Measurements from ENCODE around the gene PLEKHG4B.
A peak's percentile ranks its signal among the peaks of the same experiment; 100 is the strongest.
"Not testable (repeated sequence)": the region's sequence is repeated elsewhere in the genome, so short reads cannot be mapped to it uniquely, and the experiment has no call there.

Gene PLEKHG4B

DNA sequence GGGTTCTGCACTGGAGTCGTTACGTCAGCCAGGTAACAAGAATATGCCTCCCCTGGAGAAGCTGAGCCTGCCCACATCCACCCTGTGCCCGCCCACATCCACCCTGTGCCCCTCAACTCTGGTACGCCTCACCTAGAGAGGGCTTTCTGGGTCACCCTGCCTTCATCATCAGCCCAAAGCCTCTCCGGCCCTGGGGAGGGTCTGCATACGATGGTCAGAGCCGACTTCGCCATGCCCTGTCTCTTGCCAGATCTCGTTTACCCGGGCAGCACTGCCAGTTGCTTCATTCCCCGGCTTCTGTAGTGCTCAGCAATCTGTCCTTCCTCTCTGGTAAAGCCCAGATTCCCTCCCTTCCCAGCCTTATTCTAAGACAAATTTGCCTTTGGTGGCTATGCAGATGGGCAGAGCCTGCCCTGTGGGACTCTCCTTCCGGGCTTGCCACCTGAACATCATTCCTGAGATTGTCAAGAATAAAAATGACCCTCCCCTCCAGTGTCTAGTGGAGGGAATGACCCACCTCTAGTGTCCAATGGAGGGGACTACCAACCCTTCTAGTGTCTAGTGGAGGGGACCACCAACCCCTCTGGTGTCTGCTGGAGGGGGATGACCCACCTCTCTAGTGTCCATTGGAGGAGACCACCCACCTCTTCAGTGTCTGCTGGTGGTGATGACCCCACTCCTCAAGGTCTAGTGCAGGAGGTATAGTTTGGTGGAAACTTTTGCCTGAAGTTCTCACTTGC lies 3.4 kb downstream of the PLEKHG4B start:
- no peak for DNase-seq (ENCODE audit: low spot score)

DNA sequence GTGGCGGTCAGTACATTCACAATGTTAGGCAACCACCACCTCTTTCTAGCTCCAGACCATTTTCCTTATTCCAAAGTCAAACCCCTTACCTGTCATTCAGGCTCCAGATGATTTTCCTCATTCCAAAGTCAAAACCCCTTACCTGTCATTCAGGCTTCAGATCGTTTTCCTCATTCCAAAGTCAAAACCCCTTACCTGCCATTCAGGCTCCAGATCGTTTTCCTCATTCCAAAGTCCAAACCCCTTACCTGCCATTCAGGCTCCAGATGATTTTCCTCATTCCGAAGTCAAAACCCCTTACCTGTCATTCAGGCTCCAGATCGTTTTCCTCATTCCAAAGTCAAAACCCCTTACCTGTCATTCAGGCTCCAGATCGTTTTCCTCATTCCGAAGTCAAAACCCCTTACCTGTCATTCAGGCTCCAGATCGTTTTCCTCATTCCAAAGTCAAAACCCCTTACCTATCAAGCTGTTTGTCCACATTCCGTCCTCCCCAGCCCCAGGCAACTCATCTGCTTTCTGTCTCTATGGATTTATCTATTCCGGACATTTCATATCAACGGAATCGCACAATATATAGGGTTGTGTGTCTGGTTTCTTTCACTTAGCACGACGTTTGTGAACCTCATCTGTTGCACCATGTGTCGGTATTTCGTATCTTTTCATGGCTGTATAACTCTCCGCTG lies 5.2 kb downstream of the PLEKHG4B start:
- no peak for DNase-seq (ENCODE audit: low spot score)

DNA sequence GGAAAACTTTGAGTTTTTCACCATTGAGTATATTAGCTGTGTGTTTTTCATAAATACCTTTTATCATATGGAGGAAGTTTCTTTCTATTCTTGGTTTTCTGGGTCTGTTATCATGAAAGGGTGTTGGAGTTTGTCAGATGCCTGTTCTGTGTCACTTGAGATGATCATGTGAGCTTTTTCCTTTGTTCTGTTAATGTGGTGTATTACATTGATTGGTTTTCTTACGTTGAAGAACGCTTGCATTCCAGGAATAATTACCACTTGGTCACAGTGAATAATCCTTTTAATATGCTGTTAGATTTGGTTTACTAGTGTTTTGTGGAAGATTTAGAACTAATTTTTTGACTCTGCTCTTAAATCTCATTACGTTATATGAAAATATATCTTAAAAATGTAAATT lies 7.8 kb downstream of the PLEKHG4B start:
- DNase-seq (ENCODE audit: low spot score): no peak

DNA sequence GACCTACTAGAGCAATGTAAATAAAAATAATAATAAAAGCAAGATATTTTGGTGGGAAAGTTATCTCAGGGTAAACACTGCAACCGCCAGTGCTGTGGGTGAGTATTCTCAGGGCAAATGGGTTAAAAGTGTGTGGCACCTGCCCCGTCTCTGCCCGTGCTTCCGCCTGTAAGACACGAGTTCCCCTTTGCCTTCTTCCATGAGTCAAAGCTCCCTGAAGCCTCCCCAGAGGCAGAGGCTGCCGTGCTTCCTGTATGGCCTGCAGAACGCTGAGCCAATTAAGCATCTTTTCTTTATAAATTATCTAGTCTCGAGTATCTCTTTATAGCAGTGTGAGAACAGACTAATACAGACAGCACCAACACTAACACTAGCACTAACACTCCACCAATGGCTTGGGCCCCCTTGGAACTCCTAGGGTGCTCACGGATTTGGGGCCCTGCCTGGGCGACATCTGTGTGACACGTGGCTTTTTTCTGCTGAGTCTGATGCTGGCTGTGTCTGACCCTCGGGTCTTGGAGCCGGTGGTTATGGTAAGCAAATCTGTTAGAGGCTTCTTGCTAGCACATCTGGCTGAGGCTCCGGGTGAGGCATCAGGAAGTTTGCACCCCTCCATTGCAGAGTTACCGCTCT lies 10.6 kb downstream of the PLEKHG4B start:
- no peak for DNase-seq (ENCODE audit: low spot score)

DNA sequence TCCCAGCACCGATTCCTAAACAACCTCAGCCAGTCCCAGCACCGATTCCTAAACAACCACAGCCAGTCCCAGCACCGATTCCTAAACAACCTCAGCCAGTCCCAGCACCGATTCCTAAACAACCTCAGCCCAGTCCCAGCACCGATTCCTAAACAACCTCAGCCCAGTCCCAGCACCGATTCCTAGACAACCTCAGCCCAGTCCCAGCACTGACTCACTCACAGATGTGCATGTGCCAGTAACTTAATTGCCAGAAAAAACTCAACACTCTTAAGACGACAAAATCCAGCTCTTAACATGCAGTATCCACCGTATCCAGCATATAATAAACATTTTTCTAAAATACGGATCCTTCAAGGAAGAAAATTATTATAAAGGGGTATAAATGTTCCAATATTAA lies 12.1 kb downstream of the PLEKHG4B start:
- DNase-seq (ENCODE audit: low spot score): not testable (repeated sequence)

DNA sequence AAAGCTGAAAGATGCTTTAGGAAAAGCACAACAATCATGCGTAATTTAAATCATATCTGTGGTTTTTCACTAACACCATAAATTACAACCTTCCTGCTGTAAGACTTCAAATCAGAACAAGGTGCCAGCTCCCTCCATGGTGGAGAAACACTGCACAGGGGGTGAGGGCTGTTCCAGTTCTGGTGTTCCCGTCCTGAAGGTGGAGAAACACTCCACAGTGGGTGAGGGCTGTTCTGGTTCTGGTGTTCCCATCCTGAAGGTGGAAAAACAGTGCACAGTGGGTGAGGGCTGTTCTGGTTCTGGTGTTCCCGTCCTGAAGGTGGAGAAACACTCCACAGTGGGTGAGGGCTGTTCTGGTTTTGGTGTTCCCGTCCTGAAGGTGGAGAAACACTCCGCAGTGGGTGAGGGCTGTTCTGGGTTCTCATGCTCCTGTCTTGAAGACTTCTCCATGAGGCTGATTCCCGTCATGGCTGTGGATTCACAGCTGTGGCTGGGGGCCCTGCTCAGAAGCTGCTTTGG lies 12.9 kb downstream of the PLEKHG4B start:
- DNase-seq (ENCODE audit: low spot score): no peak

DNA sequence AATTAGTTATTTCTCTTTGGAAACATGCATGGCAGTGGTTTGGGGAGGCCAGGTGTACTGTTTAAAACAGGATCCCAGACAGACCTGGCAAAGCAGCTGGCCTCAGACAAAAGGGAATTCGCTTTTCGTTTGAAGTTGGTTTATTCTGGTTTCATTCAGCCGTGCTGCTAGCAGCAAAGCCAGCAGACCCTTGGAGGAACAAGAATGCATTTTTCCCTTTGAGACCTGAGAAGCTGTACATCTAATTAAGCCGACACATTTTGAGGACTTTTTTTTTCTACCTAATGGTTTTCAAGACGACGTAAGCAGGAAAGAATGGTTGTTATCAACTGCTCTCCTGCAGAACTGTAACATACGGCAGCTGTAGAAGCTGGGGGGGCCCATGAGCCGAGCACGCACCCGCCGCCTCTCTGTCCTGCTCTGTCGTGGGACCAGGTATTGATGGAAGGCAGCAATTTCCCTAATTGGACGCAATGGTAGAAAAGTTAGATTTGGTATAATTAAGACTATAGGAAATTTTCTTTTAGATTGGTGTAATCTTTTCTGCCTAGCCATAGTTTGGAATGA lies 13.6 kb downstream of the PLEKHG4B start:
- DNase-seq (ENCODE audit: low spot score): no peak

DNA sequence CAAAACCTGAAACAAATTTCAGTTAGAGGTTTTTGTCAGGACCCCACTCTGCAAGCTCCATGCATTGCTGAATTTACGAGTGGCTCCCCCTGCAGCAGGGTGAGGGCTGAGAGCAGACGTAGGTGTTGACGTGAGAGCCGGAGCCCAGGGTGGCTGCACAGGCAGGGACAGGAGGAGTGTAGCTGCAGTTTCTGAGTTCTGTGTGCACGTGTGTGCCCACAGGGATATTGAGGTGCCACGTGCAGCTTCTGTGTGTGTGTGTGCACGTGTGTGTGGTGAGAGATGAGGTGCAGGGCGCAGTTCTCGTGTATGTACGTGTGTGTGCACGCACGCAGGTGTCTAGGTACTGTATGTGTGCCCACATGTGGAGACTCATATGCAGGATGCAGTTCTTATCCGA lies 14.6 kb downstream of the PLEKHG4B start:
- no peak for DNase-seq (ENCODE audit: low spot score)

DNA sequence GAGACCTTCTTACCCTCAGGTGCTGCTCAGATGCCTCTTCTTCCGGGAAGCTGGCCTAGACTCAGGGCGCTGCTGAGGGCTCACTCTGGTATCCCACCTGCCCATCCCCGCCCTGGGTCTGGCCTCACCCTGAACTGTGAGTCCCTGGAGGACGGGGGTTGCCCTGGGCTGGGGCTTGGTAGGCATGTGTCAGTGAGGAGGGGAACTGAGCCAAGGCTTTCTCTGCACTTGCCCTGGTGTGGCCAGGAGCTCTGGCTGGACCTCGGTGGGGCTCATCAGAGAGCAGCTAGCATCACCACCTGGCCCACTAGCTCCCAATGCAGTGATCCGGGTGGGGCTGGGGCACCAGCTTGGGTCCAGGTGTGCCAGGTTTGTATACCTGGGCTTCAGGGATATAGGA lies 15.6 kb downstream of the PLEKHG4B start:
- no peak for DNase-seq (ENCODE audit: low spot score)

DNA sequence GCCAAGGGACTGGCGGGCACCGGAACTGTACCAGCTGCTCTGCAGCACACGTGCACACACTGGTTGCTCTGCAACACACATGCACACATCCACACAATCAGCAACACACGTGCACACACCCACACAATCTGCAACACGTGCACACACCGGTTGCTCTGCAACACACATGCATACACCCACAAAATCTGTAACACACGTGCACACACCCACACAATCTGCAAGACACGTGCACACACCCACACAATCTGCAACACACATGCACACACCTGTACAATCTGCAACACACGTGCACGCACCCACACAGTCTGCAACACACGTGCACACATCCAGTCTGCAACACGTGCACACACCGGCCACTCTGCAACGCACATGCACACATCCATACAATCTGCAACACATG lies 17.9 kb downstream of the PLEKHG4B start:
- DNase-seq (ENCODE audit: low spot score): no peak

DNA sequence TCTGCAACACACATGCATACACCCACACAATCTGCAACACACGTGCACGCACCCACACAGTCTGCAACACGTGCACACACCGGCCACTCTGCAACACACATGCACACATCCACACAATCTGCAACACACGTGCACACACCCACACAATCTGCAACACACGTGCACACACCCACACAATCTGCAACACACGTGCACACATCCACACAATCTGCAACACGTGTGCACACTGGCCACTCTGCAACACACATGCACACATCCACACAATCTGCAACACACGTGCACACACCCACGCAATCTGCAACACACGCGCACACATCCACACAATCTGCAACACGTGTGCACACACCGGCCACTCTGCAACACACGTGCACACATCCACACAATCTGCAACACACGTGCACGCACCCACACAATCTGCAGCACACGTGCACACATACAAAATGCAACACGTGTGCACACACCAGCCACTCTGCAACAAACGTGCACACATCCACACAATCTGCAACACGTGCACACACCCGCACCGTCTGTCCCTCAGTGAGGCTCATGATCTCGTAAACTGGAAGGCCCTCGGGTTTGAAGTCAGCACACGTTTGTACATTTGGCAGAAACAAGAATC lies 18.4 kb downstream of the PLEKHG4B start:
- no peak for DNase-seq (ENCODE audit: low spot score)

DNA sequence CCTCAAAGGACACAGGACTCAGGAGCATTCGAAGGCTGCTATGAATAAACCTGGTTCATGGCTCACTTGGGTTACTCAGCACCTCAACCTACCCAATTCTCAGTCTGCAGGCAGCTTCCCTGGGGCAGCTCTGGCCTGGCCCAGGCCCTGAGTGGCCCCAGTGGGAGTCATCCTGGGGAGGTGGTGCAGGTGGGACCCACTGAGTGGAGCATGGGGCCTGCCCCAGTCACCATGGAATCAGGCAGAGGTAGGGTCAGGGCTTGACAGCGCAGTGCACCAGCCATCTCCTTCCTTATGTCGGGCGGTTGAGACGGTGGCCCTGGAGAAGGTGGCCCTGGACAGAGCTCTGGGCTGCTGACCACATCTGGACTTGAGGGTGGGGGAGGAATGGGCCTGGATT lies 19.2 kb downstream of the PLEKHG4B start:
- DNase-seq (ENCODE audit: low spot score): no peak

DNA sequence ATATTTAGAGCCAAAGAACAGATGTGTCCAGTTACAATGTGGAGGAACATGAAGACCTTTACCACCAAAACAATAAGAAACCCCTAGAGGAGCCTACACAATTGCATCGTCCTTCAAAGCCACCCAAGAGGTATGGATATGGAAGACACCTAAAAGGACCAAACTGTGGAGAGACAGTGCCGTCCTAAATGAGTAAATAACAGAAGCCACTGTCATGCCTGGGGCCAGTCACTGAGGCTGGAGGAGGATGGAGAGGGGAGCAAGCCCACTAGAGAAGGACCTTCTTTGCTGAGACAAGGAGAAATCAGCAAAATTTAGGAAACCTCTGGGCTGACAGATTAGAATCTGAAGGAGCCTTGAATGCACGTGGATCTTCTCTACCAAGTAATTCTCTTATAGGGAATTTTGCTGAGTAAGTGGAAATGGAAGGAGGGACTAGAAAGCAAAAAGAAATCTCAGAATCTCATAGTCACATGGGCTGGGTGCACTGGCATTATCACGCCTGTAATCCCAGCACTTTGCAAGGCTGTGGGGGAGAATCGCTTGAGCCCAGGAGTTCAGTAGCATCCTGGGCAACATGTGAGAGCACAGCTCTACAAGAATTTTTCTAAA lies 27.6 kb downstream of the PLEKHG4B start:
- DNase-seq (ENCODE audit: low spot score): no peak

DNA sequence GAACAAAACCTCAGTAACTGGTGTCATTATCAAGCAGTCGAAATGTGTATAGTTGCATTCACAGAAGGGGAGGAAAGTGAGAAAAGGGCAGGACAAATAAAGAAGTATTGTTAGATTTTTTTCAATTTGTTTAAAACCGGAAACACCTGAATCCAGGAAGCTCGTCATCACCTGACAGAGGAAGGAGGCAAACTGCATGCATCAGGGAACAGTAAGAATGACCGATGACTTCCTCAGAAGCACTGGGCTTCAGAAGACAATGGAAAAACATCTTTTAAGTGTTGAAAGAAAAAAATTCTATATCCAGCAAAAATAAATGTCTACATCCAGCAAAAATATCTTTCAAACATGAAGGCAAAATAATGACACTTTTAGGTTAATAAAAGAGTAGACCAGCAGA lies 29.5 kb downstream of the PLEKHG4B start:
- DNase-seq (ENCODE audit: low spot score): no peak

DNA sequence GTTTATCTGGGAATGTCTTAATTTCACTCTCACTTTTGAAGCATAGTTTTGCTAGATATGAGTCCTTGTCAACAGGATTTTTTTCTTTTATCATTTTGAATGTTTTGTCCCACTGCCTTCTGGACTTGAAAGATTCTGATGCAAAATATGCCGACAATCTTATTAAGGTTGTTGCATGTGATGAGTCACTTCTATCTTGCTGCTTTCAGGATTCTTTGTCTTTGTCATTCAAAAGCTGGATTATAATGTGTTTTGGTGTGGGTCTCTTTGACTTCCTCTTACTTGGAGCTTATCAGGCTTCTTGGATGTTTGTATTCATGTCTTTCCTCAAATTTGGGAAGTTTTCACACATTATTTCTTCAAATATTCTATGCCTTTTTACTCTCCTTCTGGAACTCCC lies 33.8 kb downstream of the PLEKHG4B start:
- DNase-seq (ENCODE audit: low spot score): no peak

DNA sequence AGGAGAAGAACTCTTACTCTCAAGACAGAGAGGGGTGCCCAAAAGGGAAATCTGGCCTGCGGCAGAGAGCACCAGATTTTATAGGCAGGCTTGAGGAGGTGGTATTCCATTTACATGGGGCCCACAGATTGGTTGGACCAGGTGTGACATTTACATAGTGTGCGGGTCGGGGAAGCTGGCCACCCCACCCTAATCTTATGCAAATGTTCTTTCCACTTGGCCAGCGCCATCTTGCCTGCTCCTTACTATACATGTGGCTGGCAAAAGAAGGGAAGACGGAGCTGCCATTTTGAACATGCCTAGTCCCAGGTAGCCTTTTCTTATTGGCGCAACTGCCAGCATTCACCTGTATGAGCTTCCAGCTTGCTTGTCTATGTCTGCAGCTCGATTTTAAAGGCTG lies 34.8 kb downstream of the PLEKHG4B start:
- no peak for DNase-seq (ENCODE audit: low spot score)

DNA sequence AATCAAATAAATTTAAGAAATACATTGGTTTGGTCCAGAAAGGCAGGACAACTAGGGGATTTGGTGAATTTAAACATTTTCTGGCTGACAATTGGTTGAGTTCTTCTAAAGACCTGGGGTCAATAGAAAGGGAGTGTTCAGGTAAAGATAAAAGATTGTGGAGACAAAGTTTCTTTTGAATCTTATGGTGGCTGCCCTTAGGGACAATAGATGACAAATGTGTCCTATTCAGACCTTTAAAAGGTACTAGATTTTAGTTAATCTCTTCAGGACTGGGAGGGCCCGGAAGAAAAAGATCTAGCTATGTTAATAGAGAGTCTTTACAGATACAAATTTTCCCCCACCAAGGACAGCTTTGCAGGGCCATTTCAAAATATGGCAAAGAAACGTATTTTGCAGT lies 35.9 kb downstream of the PLEKHG4B start:
- no peak for DNase-seq (ENCODE audit: low spot score)

DNA sequence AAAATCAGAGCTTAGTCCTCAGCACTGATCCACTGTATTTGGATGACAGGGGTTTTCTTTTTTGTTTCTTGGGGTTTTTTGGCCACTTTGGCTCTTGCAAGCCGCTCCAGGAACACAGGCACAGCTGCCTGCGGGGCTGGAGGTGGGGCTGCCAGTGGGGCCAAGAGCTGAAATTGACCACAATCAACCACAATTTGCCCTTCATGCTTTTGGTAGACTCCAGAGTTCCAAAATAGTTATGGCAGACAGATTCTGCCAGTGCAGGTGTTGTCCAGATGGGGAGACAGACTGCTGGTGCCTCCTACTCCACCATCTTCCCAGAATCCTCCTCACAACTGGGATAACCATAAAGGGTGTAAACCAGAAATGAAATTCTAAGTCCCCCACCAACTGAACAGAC lies 36.5 kb downstream of the PLEKHG4B start:
- no peak for DNase-seq (ENCODE audit: low spot score)

DNA sequence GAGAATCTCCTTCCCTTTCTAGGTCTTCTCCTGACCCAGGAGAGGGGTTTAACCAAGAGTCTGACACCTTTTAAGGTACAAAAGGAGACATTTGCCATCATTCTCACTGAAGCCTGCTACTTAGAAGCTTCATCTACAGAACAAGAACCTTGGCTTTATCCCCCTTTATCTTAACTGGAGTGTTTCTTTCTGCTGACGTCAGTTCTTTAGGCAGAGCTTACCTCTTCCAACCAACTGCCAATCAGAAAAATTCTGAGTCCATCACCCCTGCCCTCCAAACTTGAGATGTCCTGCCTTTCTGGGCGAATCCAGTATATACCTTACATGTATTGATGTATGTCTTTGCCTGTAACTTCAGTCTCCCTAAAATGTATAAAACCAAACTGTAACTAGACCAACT lies 37.2 kb downstream of the PLEKHG4B start:
- no peak for DNase-seq (ENCODE audit: low spot score)

DNA sequence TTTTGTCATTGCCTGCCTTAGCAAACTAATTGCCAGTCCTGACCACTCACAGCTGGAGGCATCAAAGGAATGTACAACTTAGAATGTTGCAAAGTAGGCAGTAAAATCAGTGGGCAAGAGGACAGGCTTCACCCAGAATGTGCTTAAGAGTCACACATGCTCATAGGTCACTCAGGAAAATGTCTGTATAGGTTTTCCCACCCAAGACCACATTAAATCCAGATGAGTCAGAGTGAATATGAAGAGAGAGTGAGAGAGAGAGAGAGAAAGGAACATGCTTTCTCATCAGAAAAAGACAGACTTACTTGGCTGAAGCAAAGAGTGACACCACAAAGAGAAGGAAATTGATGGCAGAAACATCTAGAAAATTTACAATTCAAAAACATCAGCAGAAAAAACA lies 37.9 kb downstream of the PLEKHG4B start:
- DNase-seq (ENCODE audit: low spot score): peak; percentile 63

DNA sequence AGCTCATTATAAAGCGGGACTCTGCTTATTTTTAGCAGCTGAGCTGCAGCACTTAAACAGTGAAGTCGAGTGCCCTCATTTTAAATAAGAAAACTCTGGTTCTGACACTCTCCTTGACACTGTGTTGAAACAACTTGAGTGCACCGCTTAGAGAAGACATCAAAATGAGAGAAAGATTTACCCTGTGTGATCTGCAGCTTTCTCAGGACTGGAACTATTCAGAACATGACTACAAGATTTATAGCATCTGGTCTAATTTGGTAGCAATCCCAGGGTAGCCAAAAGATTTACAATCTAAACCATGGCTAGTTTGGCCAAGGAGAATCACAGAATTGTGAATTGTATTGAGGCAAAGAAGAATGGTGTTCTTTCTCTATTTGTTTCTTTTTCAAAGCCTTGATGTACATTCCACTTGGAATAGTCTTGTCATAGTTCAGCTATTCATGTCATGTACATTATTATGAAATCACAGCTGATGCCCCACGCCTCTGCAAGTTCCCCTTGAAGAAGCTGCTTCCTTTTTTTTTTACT lies 38.7 kb downstream of the PLEKHG4B start:
- DNase-seq (ENCODE audit: low spot score): peak; percentile 37

DNA sequence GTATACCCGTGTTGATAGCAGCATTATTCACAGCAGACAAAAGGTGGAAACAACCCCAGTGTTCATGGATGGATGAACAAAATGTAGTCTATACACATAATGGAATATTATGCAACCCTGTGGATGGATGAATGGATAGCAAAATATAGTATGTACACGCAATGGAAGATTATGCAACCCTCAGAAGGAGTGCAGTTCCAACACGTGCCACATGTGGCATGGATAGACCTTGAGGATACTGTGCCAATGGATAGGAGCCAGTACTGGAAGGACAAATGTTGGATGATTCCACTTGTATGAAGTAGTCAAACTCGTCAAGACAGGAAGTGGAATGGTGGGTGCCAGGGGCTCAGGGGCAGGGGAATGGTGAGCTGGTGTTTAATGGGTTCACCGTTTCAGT lies 44.9 kb downstream of the PLEKHG4B start:
- DNase-seq (ENCODE audit: low spot score): no peak
